Right lobe of liver (tissue), 6 donors: ENCODE data around the gene PLBD2. TPM values are rescaled to one million over a fixed set of nuclear protein-coding genes. Genes with fewer than 3 reads are reported as not detected.

ENCODE experiments used
- ATAC-seq, 4 donors: fragments of 200-7000 bp; cut with Tn5 transposase; one replicate each; pipeline ENCODE4 v1.9.1; 2020; ENCODE audit warnings: mild to moderate bottlenecking in 4 of 4, moderate library complexity in 4 of 4
- DNase-seq, 3 donors: peaks; one replicate each; pipeline ENCODE4 v3.0.0-alpha.2; 2020
- H3K27ac ChIP-seq, 3 donors: fragments of 200-600 bp; one replicate each; pipeline ENCODE4 v1.8.0; 2022
- H3K27me3 ChIP-seq, 2 donors: fragments of 200-600 bp; one replicate each; pipeline ENCODE4 v1.8.0; 2022
- H3K36me3 ChIP-seq, 4 donors: fragments of 200-600 bp; sonication (generic) in 1 of 4; one replicate each; pipeline versions ENCODE4 v1.5.1 to v1.8.0; 2017 to 2022; ENCODE audit warnings: control low read depth in 1 of 4
- H3K4me1 ChIP-seq, 4 donors: fragments of 200-600 bp; sonication (generic) in 1 of 4; one replicate each; pipeline versions ENCODE4 v1.5.1 to v1.8.0; 2017 to 2022; ENCODE audit warnings: control low read depth in 1 of 4
- H3K4me3 ChIP-seq, 3 donors: fragments of 200-600 bp; one replicate each; pipeline ENCODE4 v1.8.0; 2022
- H3K9me3 ChIP-seq, 4 donors: fragments of 200-600 bp; sonication (generic) in 1 of 4; one replicate each; pipeline versions ENCODE4 v1.5.1 to v1.8.0; 2017 to 2022; ENCODE audit warnings: control low read depth in 1 of 4
- POLR2A ChIP-seq: fragments of 450-650 bp; IDR thresholded peaks from one replicate; pipeline ENCODE4 v1.6.1; 2017; ENCODE audit warnings: antibody characterized with exemption, mild to moderate bottlenecking
- WGBS: methylation state at CpG from one replicate; pipeline ENCODE4 v1.1.6; 2018; ENCODE audit warnings: low coverage, low lambda C conversion rate; ENCODE audit not compliant: insufficient coverage; ENCODE audit errors: missing lambda C conversion rate; 5-methylcytosine and 5-hydroxymethylcytosine counted together
- intact Hi-C, 2 donors: fragments of 100-400 bp; cut with DNase I; formaldehyde crosslinking; loops; one replicate each; pipeline versions ENCODE4 v1.11.2 to v1.14.1; 2022
- total RNA-seq, 6 experiments: library from RNA; depleted of rRNA in 2 of 6; stranded (reverse); fragments of >200 nt in 2 of 6; fragmentation: NEBNext Ultra II Directional in 3 of 6; extraction: Animal tissue kit (Norgen Biotek cat#: 25700) in 3 of 6; gene quantifications; one replicate each; pipeline versions ENCODE4 v1.1.0 to v1.2.4, GENCODE V29; 2016 to 2023
- TF ChIP-seq, protein P1 (sequence below), 4 donors: fragments of 200-600 bp in 3 of 4; fragments of 450-650 bp in 1 of 4; IDR thresholded peaks; one replicate each; pipeline versions ENCODE4 v1.5.1 to v1.8.0; 2016 to 2022; ENCODE audit warnings: antibody characterized with exemption in 4 of 4, mild to moderate bottlenecking in 2 of 4
- donor health status: DM: no; HTN: yes; CAD: no.
- donor health status: DM: no; HTN: no; CAD: no.
- donor health status: DM: no; HTN: no; CAD: no.
- donor health status: DM: no; HTN: yes; CAD: no.
- donor health status: DM: no; HTN: yes; CAD: no.

Gene PLBD2
- total RNA-seq, 6 experiments from 2014 or later: 18.4 to 34.1 (median 28.8) TPM

DNA sequence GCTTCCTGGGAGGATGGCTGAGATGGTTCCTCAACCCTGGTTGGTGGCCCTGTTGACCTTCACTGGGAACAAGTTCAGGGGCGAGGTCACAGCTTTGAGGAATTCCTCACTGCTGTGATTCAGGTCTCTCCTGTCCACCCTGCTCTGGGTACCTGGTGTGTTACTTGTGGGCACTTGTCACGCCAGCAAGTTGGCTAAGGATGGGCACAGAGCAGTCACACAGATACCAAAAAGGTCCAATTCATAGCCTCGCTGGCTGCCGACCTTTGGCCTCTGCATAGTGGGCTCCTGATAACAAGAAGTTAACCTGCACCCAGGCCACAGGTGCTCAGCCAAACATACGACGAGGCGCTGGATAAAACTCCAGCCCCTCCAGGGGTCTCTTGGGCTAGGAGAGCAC, 34.1 kb downstream of the PLBD2 start:
- DNase-seq (peak in 1 of 3 donors; percentile 71), ATAC-seq (peak in 3 of 4 donors; percentile 2 to 43 (median 8))
- Histone ChIP-seq H3K36me3 (peaks cover 0 to 25% (median 9%) of the 10 kb centered on the region in 4 donors), H3K4me1 (no peaks in the 10 kb centered on the region), H3K27me3 (no peaks in the 10 kb centered on the region), H3K4me3 (no peak overlapping the region), H3K27ac (peak overlapping the region in 1 of 3 donors; percentile 6), H3K9me3 (no peaks in the 10 kb centered on the region)
- intact Hi-C loops: no loop called here
- TF ChIP-seq, protein P1, sequence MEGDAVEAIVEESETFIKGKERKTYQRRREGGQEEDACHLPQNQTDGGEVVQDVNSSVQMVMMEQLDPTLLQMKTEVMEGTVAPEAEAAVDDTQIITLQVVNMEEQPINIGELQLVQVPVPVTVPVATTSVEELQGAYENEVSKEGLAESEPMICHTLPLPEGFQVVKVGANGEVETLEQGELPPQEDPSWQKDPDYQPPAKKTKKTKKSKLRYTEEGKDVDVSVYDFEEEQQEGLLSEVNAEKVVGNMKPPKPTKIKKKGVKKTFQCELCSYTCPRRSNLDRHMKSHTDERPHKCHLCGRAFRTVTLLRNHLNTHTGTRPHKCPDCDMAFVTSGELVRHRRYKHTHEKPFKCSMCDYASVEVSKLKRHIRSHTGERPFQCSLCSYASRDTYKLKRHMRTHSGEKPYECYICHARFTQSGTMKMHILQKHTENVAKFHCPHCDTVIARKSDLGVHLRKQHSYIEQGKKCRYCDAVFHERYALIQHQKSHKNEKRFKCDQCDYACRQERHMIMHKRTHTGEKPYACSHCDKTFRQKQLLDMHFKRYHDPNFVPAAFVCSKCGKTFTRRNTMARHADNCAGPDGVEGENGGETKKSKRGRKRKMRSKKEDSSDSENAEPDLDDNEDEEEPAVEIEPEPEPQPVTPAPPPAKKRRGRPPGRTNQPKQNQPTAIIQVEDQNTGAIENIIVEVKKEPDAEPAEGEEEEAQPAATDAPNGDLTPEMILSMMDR (IDR thresholded peaks at IDR 0.05): no peak
- TF ChIP-seq POLR2A: no peak
- 100% methylated on average over 1 of the region's 7 CpGs for WGBS

DNA sequence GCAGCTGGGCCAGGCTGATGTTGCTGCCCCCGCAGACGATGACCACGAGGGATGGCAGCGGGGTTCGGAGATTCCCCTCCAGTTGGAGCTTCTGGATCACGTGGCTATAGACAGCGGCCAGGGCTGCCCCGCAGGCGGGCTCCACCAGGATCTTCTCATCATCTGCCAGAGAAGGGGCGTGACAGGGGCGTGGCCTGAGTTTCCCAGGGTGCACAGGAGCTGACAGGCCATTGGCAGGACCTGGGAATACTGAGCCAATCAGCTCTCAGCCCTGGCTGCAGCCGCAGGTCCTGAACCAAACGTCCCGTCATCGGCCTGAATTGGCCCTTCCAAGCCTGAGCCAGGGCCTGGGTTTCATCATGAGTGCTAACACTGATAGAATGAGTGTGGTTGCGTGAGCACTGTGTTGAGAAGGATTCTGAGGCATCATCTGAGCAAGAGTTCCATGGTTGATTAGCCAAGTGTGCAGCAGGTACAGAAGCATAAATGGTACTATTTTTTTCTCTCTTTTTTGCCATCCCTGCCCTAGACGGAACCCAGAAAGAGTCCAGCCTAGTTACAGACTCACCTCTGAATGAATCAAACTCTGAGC, 34.7 kb downstream of the PLBD2 start:
- intact Hi-C loops: no loop called here
- peaks cover 0 to 31% (median 12%) of the 10 kb centered on the region in 4 donors for H3K36me3 ChIP-seq
- H3K9me3 ChIP-seq: no peaks in the 10 kb centered on the region
- H3K27ac ChIP-seq: peak overlapping the region in 1 of 3 donors; percentile 32
- no peak overlapping the region for H3K4me3 ChIP-seq
- TF ChIP-seq, protein P1 (IDR thresholded peaks at IDR 0.05): no peak
- peak; percentile 22 for TF ChIP-seq POLR2A
- 60% methylated on average over 1 of the region's 17 CpGs for WGBS
- DNase-seq (peak; percentile 77 to 92 (median 88)), ATAC-seq (peak; percentile 29 to 77 (median 36))
- no peaks in the 10 kb centered on the region for H3K27me3 ChIP-seq
- H3K4me1 ChIP-seq: no peaks in the 10 kb centered on the region

DNA sequence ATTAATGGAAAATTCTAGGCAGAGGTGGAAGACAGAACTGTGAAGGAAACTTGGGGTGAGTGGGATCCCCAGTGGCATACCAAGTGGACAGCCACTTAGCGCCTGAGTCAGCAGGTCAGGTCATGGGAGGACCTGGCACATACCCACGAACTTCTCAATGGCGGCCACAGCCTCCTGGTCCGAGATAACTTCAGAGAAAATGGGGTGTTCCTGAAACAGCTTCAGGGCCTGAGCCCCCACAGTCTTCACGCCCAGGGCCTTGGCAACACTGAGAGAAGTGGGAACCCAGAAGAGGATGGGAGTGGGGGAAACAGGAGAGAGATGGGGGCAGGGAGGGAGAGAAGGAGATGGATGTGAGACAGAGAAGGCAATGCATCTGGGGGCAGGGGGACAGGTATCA, 35.4 kb downstream of the PLBD2 start:
- Histone ChIP-seq H3K27ac (peak overlapping the region in 1 of 3 donors; percentile 32), H3K27me3 (no peaks in the 10 kb centered on the region), H3K4me1 (no peaks in the 10 kb centered on the region), H3K9me3 (no peaks in the 10 kb centered on the region), H3K36me3 (peaks cover 0 to 37% (median 16%) of the 10 kb centered on the region in 4 donors), H3K4me3 (no peak overlapping the region)
- DNase-seq (peak in 1 of 3 donors; percentile 64), ATAC-seq (peak in 2 of 4 donors; percentile 0)
- intact Hi-C loops: no loop called here
- 81% methylated on average over 3 of the region's 5 CpGs for WGBS
- TF ChIP-seq, protein P1 (IDR thresholded peaks at IDR 0.05): no peak

DNA sequence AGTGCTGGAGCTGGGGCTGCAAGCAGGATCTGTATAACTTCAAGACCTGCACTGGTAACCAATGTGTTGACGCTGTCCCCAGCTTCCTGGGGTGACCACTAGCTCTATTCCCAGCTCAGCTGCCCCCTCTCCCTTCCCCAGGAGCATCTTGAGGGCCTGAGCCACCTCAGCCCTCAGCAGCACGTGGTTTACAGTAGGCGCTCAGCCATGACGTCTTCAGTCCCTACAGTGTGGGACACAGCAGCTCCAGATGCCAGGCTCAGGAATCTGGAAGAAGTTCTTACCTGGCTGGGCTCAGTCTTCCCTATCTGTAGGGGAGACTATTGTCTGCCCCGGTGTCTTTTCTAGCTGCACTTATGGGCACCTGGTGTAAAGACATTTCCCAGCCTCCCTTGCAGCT, 36.7 kb downstream of the PLBD2 start:
- peak; percentile 43 for TF ChIP-seq POLR2A
- TF ChIP-seq, protein P1 (IDR thresholded peaks at IDR 0.05): no peak

More for the DNA sequence above, 36.7 kb downstream of the PLBD2 start:
- Histone ChIP-seq H3K4me3 (no peak overlapping the region), H3K36me3 (peaks cover 0 to 50% (median 24%) of the 10 kb centered on the region in 4 donors), H3K4me1 (no peaks in the 10 kb centered on the region), H3K9me3 (no peaks in the 10 kb centered on the region), H3K27me3 (no peaks in the 10 kb centered on the region), H3K27ac (no peak overlapping the region)
- DNase-seq: no peak
- ATAC-seq: peak in 1 of 4 donors; percentile 0
- intact Hi-C loops: no loop called here
- WGBS: no CpG with 5 or more reads among the region's 5 CpGs
